ENCODE data around the gene CRMP1. TPM values are rescaled to one million over a fixed set of nuclear protein-coding genes. Genes with fewer than 3 reads are reported as not detected.

The CRMP1 gene
- total RNA-seq: 1.4 TPM

DNA sequence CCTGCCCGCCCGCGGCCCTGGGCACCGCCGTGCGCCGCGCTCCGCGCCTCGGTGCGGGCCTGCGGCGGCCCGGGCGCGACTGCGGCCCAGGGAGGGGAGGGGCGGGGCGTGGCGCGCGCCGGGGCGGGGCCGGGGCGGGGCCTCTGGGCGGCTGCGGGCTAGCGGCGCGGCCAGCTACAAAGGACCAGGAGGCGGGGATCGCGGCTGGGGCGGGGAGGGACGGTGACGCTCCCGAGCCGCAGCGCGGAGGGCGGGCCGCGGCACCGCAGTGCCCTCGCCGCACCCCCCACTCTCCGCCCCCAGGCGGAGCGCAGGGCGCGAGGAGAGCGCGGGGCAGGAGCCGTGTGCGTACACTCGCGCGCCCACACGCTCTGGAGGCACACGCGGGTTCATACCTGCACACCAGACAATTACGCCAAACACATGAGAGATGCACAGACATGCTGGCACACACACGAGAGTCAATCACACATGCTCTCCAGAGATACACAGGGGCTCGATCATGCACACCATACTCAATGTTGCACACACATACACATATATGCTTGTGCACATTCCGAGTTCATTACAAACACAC lies at the start of gene CRMP1:
CRMP1 (minus strand) TSS at position 83 of the 577 bp plus-strand sequence. CDS start 117 bp downstream, outside the sequence.
- no peak for DNase-seq (ENCODE audit: low spot score)

DNA sequence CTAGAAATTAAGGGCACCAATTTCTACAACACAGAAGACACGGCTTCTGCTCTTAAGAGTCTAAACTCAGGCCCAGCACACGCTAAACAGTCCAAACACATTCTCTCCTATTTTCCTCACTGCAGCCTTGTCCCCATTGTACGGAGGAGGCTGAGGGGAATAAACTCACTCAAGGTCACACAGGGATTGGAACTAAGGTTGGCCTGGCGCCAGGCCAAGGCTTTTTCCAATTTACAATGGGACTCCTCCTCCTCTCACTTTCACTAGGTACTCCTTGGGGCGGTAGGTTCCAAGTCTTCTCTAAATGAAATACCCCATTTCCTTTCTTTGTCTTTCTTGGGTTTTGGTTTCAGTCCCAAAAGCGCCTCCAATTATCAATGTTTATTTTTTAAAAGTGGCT lies 48.7 kb upstream of the CRMP1 start:
- DNase-seq (ENCODE audit: low spot score): no peak

DNA sequence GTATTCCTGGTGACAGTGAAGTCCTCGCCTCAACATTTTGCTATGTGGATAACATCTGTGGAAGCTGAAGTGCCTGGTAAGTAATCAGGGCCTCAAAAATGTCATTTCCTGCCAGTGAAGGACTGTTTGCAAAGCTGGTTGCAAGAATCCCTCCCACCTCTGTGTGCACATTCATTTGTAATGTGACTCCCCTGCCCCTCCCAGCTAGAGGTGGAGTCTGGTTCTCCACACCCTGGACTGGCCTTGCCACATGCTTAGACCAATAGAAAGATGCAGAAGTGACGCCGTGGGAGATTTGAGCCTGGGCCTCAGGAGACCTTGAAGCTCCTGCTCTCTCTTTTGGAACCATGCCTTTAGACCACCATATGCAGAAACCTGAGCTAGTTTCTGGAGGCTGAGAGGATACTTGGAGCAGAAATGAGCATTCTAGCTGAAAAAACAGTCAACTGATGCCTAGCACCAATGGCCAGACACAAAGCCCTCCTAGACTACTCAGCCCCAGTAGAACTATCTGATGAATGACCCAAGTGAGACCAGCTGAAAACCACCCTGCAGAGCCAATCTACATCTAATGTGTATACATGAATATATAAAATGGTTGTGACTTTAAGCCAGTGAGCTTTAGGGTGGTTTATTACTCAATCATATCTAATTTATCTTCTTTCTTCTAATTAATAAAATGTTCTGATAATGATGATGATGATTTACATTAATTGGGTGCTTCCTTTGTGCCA lies 47.8 kb upstream of the CRMP1 start:
- DNase-seq (ENCODE audit: low spot score): no peak

DNA sequence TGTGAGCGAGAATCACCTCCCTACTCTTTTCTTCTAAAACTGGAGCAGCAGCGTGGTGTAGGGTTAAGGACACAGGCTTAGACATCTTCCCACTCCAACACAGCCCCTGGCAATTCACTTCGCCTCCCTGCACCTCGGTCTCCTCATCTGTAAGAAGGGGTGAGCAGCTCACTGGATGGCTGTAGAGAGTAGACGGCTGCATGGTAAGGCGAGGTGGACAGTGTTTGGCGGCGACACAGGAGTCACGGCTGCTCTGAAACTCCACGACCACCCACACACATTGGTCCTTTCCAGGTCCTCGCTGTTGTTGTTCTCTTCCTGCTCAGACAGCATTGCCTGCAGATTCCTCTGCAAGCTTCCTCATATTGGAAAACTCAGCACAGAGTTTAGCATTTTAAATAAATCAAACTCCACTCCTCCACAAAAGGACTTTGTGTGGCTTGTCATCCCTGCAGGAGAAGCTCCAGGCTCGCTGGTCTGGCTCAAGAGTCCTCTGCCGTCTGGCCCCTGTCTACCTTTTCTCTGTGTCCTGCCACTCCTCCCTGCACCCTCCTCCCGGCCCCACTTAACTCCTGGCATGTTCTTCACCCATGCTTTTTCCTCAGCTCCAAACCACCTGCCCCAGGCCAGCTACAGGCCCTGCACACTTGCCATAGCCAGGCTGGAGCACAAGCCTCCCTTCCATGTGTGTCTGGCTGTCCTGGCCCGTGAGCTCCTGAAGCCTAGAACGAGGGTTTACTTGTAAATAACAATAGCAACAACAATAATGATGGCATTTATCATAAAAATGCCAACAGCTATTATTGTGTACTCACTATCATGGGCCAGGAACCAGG lies 41.3 kb upstream of the CRMP1 start:
- no peak for DNase-seq (ENCODE audit: low spot score)

DNA sequence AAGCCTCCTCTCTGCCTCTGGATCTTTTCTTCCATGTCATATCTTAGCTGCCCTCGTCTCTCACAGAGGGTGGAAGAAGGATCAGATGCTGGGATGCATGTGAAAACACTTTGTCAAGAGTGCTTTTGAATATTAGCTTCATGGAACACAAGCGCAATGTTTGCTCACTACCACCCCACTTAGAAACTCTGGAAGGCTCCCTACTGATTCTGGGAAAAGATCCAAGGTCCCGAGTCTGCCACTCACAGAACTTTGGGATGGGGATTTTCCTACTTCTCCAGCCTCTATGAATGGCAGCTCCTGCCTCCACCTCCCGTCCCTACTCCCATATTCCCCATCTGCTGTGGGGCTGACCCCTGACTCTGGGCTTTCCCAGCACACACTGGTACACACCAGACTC lies 40.2 kb upstream of the CRMP1 start:
- DNase-seq (ENCODE audit: low spot score): no peak

DNA sequence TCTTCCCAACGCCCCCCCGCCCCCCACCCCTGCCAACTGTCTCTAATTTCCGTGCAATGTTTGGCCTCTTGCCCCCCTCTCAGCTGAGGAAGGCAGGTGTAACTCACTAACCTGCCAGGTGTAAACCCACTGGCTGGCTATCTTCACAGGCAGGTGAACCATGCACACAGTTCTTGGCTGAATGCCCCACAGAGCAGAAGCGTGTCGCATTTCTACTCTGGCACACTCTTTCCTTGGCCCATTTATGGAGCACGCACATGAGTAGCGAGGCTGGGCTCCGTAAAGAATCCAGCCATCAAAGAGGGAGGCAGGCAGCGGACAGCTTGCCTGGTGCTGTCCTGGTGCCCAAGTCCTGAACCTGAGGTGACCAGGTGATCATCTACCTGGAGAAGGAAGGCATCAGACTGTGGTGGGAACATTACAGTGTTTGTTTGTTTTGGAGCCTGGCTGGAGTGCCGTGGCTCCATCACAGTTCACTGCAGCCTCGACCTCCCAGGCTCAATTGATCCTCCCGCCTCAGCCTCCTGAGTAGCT lies 39.2 kb upstream of the CRMP1 start:
- DNase-seq (ENCODE audit: low spot score): no peak

DNA sequence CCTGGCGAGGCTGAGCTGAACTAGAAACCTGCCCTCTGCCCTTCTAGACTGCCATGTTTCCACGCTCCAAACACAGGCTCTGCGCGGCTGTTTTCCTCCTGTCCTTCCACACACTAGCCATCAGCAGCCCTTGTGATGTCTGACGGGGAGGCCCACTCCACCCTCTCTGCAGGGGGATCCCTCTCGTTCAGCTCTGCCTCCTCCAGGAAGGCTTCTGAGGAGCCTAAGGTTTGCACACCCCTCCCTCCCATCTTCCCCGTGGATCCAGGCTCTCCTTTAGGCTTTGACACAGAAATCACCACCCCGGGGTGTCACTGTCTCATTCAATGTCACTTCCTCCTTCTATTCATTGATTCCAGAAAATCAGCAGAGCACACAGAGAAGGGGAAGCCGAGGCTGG lies 38.6 kb upstream of the CRMP1 start:
- no peak for DNase-seq (ENCODE audit: low spot score)

DNA sequence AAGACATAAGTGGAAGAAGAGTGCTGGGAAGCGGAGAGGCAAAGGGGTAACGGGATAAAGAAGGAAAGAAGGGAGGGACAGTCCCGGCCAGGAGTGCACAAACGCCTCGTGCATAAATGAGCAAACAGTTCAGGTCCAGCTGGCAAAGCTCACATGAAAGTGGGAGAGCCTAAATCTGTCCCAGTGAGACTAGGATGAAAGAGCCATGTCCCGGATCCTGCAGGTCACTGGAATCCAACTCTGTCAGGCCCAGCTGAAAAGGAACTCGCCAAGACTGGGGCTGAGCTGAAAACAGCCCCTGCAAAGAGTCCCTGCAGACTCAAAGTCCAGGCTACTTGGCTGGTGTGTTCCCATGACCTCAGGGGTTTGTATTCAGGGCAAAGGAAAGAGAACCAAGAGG lies 38.0 kb upstream of the CRMP1 start:
- no peak for DNase-seq (ENCODE audit: low spot score)

DNA sequence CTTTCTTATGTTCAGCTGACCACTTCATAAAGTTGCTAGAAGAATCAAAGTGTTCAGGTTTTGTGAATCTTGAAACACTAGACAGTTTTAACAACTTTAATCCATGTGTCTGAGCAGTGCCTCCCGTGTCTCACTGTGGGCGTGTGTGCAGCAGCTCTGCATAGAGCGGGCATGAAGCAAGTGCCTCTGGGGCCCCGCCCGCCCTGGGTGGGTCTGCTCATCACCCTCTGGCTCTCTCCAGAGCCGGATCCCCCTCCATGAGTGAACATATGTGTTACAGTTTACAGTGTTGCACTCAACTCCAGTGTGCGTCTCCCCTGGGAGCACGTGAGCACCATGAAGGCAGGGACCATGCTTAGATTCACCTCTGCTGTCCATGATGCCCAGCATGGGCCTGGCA lies 37.6 kb upstream of the CRMP1 start:
- no peak for DNase-seq (ENCODE audit: low spot score)

DNA sequence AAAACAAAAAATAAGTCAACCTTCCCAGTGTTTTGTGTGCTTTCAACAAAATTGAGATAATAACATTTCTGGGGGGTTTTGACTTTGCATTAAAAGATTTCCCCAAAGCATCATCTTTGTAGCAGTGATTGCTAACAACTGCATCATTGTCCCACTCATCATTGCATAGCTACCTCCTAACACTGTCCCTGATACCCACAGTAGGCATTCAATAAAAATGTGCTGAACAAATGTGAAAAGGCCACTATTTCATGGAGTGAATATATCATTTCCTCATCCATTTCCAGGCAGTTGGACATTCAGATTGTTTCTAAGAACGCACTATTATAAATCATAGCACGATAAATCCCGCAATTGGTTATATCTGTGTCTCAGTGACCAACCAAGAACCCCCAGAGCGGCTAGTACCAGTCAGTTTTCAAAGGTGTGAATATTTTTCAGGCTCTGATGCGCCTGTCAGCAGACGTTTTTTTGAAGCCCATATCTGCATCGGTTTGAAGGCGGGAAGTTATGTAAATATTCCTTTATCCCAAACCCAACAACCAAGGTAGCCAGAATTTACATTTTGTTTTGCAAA lies 36.0 kb upstream of the CRMP1 start:
- DNase-seq (ENCODE audit: low spot score): no peak

DNA sequence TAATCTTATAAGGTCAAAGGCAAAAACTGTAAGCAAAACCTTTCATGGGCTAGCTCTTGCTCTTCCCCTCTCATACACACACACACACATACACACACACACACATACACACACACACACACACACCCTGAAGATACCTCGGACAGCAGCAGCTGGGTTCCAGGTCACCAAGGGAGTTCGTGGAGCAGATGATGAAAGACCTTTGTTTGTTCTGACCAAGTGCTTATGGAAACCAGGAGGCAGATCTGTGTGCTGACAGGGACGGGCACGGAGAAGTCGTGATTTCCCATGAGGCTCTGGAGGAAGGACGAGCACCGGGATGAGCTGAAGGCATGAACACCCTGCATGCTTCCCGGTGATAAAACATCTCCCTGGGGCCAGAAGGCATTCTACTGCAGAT lies 35.4 kb upstream of the CRMP1 start:
- no peak for DNase-seq (ENCODE audit: low spot score)

DNA sequence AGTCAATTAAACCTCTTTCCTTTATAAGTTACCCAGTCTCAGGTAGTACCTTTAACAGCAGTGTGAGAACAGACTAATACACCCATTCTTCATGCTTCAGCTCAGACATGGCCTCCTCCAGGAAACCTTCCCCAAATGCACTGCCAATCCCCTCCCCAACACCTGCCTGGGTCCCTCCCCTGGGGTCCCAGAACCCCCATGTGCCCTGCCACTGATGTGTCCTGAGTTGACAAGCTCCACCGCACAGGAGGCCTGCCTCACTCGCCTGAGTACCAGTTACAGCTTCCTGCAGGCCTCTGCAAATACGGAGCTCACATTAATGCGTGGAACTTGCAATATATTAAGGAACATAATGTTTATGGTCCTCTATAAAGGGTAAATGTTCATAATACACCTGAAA lies 34.9 kb upstream of the CRMP1 start:
- no peak for DNase-seq (ENCODE audit: low spot score)

DNA sequence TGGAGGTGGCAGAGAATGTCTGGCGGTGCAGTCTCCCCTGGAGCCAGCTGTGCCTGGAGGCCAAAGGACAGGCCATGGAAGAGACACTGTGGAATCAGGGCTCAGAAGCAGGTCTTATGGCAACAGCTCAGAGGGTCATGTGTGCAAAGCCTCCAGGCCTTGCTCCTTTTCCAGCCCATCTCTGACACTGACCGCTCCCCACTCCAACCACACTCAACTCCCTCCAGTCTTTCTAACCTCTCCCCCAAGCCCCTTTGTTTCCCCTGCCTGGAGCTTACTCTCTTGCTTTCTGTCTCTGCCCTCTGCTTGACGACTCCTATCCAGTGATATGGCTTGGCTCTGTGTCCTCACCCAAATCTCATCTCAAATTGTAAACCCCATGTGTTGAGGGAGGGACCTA lies 34.2 kb upstream of the CRMP1 start:
- no peak for DNase-seq (ENCODE audit: low spot score)

DNA sequence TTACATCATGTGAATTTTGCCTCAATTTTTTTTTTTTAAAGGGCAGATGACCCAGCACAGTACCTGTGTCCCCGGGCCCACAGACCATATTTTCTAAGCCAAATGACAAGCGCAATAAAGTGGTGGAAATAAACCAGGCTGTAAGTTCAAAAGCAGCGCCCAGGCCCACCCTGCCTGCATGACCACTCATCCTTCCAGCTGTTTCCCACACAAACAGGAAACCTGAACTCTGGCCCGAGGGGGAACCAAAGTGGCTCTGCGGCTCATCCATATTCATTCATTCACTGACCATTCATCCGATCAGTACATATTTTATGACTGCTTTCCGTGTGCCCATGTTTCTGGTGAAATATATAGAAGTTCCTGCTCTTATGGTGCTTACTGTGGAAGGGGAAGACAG lies 33.7 kb upstream of the CRMP1 start:
- no peak for DNase-seq (ENCODE audit: low spot score)

DNA sequence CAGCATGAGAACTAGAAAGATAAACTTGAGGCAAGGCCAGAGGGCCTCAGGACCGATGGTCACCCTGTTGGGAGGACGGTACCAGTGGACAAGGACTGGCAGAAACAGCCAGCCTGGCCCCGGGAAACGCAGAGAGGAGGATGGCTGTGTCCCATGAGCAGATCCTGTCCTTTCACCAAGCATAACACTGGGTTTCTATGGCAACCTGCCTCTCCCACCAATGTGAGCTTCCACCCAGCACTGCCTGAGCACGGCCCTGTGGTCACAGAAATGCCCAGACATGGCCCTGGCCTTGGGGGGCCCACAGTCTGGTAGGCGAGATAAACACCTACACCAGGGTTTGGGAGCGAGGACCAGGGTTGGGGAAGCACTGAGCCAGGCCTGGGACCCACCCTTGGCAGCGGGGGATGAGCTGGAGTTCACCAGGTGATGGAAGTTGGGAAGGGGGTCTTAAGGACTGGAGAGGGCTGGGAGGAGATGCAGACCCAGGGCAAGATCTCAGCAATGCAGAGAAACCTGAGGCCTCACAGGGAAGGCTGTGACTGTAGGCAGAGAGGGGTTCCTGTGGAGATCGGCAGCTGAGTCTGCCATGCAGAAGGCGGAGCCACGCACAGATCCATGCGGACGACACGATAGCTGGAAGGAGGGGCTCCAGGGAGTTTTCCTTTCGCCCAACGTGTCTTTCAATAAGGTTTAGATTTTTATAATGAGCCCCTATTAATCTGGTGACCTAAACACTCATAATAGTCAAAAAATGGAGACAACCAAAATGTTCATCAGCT lies 32.7 kb upstream of the CRMP1 start:
- DNase-seq (ENCODE audit: low spot score): no peak

DNA sequence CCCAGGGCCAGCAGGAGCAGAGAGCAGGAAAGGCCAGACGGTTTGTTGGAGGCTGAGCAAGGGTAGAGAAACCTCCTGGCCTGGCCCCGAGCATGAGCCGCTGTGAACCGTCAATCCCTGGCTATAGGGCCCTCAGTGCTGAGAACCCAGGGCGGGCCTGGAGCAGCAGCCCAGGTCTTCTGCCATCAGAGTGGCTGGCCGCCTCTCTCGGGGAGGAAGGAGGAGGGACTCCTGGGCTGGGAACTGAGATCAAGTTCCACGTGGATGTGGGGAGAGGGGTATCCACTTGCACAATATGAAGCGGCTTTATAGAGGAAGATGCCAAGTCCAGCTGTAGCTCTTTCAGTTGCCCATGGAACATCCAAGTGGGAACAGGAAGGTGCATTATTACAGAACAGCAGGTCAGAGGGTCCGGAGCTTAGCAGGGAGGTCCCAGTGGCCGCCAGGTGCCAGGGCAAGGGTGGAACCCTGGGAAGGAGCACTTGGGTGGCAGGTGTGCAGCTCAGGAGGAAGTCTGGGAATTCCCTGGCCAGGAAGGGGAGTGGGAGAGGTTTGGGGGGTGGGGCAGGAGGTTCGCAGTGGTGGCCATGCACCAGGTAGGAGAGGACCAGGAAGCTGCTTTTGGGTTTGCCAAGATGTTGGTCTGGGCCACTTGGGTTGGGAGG lies 31.7 kb upstream of the CRMP1 start:
- no peak for DNase-seq (ENCODE audit: low spot score)

DNA sequence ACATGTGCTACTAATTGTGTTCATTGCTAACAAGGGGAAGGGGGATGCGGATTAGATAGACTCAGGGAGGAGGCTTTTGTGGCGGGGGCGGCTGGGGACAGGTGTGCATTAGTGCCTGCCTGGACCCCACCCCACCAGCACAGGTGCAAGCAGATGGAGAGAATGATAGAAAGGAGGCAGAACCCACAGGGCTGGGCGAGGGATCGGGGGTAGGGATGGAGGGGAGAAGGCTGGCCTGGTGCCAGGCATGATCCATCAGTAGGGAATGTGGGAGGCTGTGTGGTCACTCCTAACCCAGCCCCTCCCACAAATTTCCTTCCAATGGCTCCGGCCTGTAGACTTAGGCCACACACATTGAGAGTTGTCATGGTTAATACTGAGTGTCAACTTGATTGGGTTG lies 30.5 kb upstream of the CRMP1 start:
- DNase-seq (ENCODE audit: low spot score): no peak

DNA sequence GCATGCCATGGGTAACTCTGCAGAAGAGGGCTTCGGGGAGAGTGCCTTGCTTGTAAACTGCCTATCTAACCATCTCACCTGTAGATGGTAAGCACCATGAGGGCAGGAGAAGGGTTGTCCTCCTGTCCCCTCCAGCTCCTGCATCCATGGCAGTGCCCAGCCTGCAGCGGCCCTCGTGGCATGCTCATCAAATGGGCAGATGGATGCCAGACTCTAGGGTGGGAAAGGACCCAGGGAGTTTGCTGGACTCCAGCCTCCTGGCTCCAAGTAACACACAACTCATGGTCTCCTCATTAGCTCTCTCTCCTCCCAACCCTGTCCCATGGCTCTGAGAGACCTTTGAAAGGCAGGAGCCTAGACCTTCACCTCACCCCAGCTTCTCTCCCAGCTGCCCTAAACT lies 29.7 kb upstream of the CRMP1 start:
- no peak for DNase-seq (ENCODE audit: low spot score)

DNA sequence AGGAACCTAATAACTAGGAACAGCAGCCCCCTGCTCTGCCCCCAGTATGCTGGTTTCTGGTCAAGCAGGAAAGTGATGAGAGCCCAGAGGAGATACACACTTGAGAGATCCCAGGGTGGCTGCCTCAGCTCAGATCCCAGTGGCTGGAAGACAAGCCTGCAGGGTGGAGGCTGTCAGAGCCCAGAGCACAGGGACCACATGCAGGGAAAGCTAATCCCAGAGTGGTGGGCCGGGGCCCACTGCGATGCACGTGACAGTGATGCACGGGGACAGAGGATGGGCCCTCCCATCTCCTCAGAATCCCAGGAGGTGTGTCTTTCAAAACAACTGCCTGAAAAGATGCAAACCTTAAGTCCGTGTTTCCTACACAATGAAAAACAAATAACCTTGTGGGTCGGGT lies 29.1 kb upstream of the CRMP1 start:
- no peak for DNase-seq (ENCODE audit: low spot score)

DNA sequence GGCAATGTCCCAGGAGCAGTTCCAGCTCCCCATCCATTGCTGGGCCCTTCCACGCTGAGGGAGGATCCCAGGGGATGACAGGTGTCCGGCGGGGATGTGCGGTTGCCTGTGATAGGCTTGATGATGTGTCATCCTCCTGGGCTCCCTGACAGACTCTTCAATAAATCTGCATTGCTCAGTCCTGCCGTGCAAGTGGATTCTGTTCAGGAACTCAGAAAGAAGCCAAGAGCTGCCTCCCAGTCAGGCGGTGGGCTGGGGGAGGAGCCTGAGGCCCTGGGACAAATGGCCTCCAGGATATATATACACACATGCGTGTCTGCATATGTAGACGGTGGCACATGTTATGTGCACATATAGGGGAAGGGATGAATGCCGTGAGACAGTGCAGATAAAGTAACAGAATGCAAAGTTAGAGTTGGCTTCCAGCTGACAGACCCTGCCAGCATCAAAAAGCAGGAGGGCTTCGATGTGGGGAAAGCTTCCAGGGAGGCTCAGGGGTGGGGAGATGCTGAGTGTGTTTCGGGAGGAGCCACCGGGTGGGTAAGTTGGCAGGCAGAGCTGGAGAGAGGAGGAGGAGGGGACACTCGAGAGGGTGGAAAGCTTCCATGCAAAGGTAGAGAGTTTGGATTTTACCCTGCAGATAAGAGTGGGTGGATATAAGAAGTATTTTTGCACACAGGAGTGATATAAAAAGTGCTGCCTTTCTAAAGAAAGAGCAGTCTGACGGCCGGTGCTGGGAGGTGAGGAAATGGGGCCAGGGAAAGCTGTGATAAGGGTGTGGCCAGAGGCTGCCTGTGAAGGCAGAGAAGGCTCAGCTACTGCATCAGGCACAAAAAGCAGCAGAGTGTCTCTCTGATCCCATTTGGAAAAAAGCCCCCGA lies 28.5 kb upstream of the CRMP1 start:
- no peak for DNase-seq (ENCODE audit: low spot score)
